NB4 (cell line): ENCODE measurements around the gene ATP6V0E1.

Experiments
- CTCF ChIP-seq: IDR thresholded peaks from one replicate; pipeline ENCODE4 v1.5.1; 2012; ENCODE audit warnings: low read depth, low read length
- MAX ChIP-seq: IDR thresholded peaks from 2 replicates; pipeline ENCODE4 v1.6.1; 2011; ENCODE audit warnings: low read depth, low read length

GRCh38 chr5:172979778-172980177 lies 3.8 kb upstream of the ATP6V0E1 start:
- TF ChIP-seq CTCF (no peak), MAX (no peak)
